A673 (cell line): ENCODE results near the gene TRIM50. TPM values are rescaled to one million over a fixed set of nuclear protein-coding genes. Genes with fewer than 3 reads are reported as not detected.

Experiments
- BruUV-seq: library from RNA; stranded (reverse); fragments of 400-500 nt; replicated peaks from 2 replicates; lab custom pipeline; 2021; lab: Mats Ljungman, UMichigan
- CTCF ChIA-PET: fragments of 300-600 bp; sonication (Branson Sonifier 250); formaldehyde crosslinking; loops from one replicate; lab custom pipeline; 2022; ENCODE audit warnings: antibody characterized with exemption; lab: Charles Lee
- POLR2A ChIA-PET: fragments of 300-600 bp; sonication (Branson Sonifier 250); formaldehyde crosslinking; loops from one replicate; lab custom pipeline; 2022; ENCODE audit warnings: antibody characterized with exemption; ENCODE audit not compliant: low non-redundant PET; lab: Charles Lee
- DNase-seq: peaks from one replicate; pipeline ENCODE4 v3.0.0-alpha.2; 2015; ENCODE audit warnings: low spot score
- H3K27ac ChIP-seq: fragments of 200-600 bp; sonication (generic); 2 replicates; pipeline ENCODE4 v1.5.1; 2016; ENCODE audit warnings: mixed run types, low read depth, mild to moderate bottlenecking, mixed read lengths, antibody characterized with exemption, low read length; ENCODE audit not compliant: poor library complexity, severe bottlenecking
- H3K27me3 ChIP-seq: fragments of 200-600 bp; sonication (generic); replicated peaks from 2 replicates; pipeline ENCODE4 v1.6.1; 2017; ENCODE audit warnings: mixed run types, low read depth, mild to moderate bottlenecking, mixed read lengths, antibody characterized with exemption, low read length; ENCODE audit not compliant: insufficient read depth, poor library complexity
- H3K36me3 ChIP-seq: fragments of 200-600 bp; sonication (generic); 2 replicates; pipeline ENCODE4 v1.6.1; 2016; ENCODE audit warnings: mixed run types, mild to moderate bottlenecking, mixed read lengths, antibody characterized with exemption, low read length; ENCODE audit not compliant: insufficient read depth, poor library complexity, severe bottlenecking
- H3K4me1 ChIP-seq: fragments of 200-600 bp; sonication (generic); 2 replicates; pipeline ENCODE4 v1.6.1; 2017; ENCODE audit warnings: mixed run types, mild to moderate bottlenecking, mixed read lengths, antibody characterized with exemption, low read length; ENCODE audit not compliant: insufficient read depth, poor library complexity, severe bottlenecking
- H3K4me3 ChIP-seq: fragments of 200-600 bp; sonication (generic); 2 replicates; pipeline ENCODE4 v1.5.1; 2016; ENCODE audit warnings: low read depth, mixed run types, mild to moderate bottlenecking, mixed read lengths, low read length; ENCODE audit not compliant: poor library complexity, severe bottlenecking
- H3K9me3 ChIP-seq: fragments of 200-600 bp; sonication (generic); 2 replicates; pipeline ENCODE4 v1.6.1; 2016; ENCODE audit warnings: mixed run types, low read depth, mild to moderate bottlenecking, mixed read lengths, antibody characterized with exemption, low read length; ENCODE audit not compliant: poor library complexity, severe bottlenecking
- CTCF ChIP-seq: fragments of 300-800, 200-600 bp; sonication (generic); conservative IDR thresholded peaks from 2 replicates; pipeline ENCODE4 v1.5.1; 2017; ENCODE audit warnings: low read depth, mild to moderate bottlenecking, antibody characterized with exemption, low read length, moderate library complexity, mixed read lengths
- EZH2 ChIP-seq: fragments of 200-600 bp; sonication (generic); IDR thresholded peaks from 2 replicates; pipeline ENCODE4 v1.6.1; 2017; ENCODE audit warnings: borderline replicate concordance, low read depth, mild to moderate bottlenecking, mixed read lengths, antibody characterized with exemption, low read length; ENCODE audit not compliant: poor library complexity, severe bottlenecking
- intact Hi-C: fragments of 100-400 bp; cut with micrococcal nuclease; formaldehyde crosslinking; loops from one replicate; pipeline ENCODE4 v1.10.0; 2022; ENCODE audit not compliant: unreplicated experiment
- total RNA-seq: library from RNA; stranded (reverse); gene quantifications from 2 replicates; pipeline ENCODE4 v1.2.3, GENCODE V29; 2021

Gene TRIM50
- total RNA-seq, 1 experiment from 2014 or later: not detected

- Histone ChIP-seq H3K4me3 (no peak overlapping the region), H3K9me3 (no peaks in the 10 kb centered on the region), H3K36me3 (no peaks in the 10 kb centered on the region), H3K27ac (no peak overlapping the region), H3K4me1 (peaks cover 15% of the 10 kb centered on the region), H3K27me3 (no peaks in the 10 kb centered on the region)
- TF ChIP-seq EZH2 (no peak), CTCF (no peak)
- DNase-seq: no peak
- CTCF ChIA-PET: no interaction called here
- no TSS peak for BruUV-seq
- intact Hi-C loops: no loop called here
- POLR2A ChIA-PET: no interaction called here
Observed at GRCh38 chr7:73359746-73360375, 32.0 kb upstream of the TRIM50 start.

- H3K27me3 ChIP-seq: no peaks in the 10 kb centered on the region
- intact Hi-C loops: no loop called here
- no peaks in the 10 kb centered on the region for H3K36me3 ChIP-seq
- TF ChIP-seq EZH2: no peak
- no peak for TF ChIP-seq CTCF
- CTCF ChIA-PET: no interaction called here
- no peaks in the 10 kb centered on the region for H3K9me3 ChIP-seq
- DNase-seq: no peak
- BruUV-seq: no TSS peak
- POLR2A ChIA-PET: no interaction called here
- H3K4me3 ChIP-seq: no peak overlapping the region
- H3K27ac ChIP-seq: no peak overlapping the region
- peaks cover 10% of the 10 kb centered on the region for H3K4me1 ChIP-seq
Observed at GRCh38 chr7:73359306-73359705, 31.4 kb upstream of the TRIM50 start.

- no peaks in the 10 kb centered on the region for H3K36me3 ChIP-seq
- no peak for DNase-seq
- no peak overlapping the region for H3K4me3 ChIP-seq
- H3K4me1 ChIP-seq: peaks cover 8% of the 10 kb centered on the region
- no peaks in the 10 kb centered on the region for H3K9me3 ChIP-seq
- BruUV-seq: no TSS peak
- H3K27me3 ChIP-seq: no peaks in the 10 kb centered on the region
- H3K27ac ChIP-seq: no peak overlapping the region
- ChIA-PET CTCF (no interaction called here), POLR2A (no interaction called here)
- intact Hi-C loops: no loop called here
- TF ChIP-seq CTCF: no peak
- TF ChIP-seq EZH2: no peak
Observed at GRCh38 chr7:73358590-73359275, 30.9 kb upstream of the TRIM50 start.
